GM21576 (cell line): ENCODE measurements around the gene BRME1.
A peak's percentile ranks its signal among the peaks of the same experiment; 100 is the strongest.
"Not testable (repeated sequence)": the region's sequence is repeated elsewhere in the genome, so short reads cannot be mapped to it uniquely, and the experiment has no call there.

ENCODE experiments used
- ATAC-seq: cut with Tn5 transposase; IDR thresholded peaks from one replicate; pipeline ENCODE4 v1.9.1; 2021; ENCODE audit warnings: mild to moderate bottlenecking, moderate library complexity; ENCODE audit not compliant: unreplicated experiment

Gene BRME1

GRCh38 chr19:13868663-13869062, 37.3 kb downstream of the BRME1 start:
- ATAC-seq, result no peak

GRCh38 chr19:13866463-13867046, 39.4 kb downstream of the BRME1 start:
- no peak for ATAC-seq

DNA sequence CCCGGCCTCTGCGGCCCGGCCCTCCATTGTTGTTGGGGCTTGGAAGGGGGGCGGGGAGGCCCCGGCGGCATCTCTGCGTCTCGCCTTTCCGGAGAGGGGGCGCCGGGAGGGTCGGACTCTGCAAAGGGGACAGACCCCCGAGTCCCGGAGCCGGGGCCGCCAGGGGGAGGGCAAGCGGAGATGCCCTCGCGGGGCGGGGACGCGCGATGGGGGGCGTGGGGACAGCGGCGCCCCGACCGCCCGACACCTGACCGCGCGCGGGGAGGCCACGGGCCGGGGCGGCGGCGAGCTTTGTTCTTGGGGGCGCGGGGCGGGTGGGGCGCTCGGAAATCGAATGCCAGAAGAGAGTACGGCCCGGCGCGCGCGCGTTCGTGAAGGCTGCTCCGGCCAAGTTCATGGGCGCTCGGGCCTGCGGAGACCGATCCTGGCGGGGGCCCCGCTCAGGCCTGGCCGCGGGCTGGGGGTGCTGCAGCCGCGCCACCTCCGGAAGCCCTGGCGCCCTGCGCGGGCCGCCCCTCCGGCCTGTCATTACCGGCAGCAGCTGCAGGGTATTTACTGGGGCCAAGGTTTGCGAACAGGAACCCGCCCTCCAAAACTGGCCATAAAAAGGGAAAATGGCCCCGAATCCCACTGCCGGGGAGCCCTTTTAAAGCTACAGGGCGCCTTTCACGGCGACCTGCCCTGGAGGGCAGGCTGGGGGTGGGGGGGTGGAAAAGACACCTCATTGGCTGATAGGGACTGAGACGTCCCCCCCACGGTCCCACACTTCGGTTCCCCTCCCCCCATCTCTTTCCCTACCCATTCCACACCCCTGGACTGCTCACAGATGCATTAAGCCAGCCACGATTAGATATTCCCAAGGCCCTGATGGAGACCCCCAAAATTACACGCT, 40.1 kb downstream of the BRME1 start:
- no peak for ATAC-seq

DNA sequence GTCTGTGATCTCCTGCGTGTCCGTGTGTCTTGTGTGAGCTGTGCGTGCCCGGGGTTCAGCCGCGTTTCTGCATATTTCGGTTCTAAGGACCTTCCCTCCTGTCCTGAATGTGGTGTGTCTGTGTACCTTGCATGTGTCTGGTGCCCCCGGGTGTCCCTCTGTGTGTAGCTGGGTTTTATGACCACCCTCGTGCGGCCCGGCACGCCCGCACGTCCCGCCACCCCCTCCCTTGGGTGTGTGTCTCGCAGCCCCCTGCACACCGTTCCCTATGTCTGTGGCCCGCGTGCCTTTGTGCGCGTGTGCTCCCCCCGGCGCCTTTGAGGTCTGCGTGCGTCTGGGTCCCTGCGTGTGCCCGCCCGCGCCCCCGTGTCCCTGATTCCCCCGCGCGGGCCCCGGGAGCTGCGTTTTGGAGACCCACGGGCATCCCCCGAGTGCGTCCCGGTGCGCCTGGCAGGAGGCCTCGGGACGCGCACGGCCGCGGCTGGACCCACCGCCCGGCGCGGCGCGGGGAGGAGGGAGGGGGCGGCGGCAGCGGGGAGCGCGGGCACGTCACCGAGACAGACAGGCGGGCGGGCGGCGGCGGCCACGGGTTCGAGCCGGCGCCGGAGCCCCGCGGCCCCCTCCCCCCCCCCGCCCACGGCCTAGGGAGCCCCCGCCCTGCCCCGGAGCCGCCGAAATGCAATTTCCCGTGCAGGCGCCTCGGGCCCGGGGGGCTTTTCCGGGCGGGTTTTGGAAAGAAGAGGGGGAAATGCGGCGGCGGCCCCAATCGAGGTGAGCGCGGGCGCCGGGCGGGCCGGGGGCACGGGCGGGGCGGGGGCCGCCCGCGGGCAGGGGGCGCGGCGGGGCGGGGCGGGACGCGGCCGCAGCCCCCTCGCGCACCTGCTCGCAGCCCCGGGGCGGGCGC, 41.0 kb downstream of the BRME1 start:
- ATAC-seq, result no peak

DNA sequence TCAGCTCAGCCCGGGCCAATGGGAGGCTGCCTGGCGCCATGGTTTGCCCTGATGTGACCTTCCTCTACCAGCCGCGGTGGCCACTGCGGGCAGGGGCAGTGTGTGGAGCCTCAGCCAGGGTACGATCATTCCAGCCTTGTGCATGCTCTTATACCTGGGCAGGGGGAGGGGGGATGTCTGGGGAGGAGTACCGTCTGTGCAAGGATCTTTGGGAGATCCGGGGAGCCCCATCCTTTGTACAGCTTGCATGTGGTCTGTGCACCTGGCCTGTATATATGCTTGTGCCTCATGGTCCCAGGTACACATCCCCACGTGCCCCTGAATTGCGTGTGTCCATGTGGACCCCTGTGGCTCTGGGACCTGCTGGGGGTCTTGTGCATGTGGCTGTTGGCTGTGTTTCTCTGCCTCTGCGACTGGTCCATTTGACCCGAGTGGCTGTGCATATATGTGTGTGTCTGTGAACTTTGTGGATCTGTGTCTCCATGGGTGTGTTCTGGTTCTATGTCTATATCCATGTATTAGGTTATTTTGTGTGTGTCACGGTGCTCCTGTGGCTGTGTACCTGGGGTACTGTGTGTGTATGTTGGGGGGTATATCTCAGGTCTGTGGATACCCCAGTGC, 41.8 kb downstream of the BRME1 start:
- ATAC-seq, result no peak

DNA sequence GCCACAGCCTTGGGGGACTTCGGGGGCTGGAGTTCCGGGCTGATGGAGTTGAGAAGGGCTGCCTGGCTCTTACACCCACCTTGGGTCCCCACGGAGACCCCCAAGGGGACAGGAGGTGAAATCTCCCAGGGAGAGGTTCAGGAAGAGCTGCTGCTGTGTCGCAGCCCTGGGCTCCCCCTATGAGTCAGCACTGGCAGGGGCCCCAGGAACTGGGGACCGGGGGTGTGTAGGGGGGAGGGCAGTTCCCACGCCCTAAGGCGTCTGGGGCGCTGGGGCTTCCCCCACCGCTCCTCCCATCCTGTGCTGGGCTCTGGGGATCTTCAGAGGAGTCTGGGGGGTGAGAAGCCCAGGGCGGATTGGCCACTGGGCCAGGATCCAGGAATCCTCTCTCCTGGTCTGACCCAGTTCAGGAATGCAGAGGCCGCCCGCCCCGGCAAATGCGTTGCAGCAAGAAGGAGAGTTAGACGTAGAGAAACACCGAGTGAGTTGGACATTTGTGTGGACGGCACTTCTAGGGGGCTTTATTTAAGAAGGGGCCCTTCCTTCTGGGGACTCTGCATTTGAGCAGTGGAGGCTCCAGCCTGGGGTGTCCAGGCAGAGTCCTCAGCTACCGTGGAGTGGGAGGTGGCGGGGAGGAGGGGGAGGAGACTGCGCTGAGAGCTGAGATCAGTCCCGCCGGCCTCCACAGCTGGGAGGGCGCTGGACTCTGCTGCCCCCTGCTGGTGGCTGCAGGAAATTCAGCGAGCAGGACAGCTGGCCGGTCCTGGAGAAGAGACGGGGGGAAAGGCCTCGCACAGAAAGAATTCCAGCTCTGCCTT, 44.0 kb downstream of the BRME1 start:
- peak; percentile 62 for ATAC-seq

DNA sequence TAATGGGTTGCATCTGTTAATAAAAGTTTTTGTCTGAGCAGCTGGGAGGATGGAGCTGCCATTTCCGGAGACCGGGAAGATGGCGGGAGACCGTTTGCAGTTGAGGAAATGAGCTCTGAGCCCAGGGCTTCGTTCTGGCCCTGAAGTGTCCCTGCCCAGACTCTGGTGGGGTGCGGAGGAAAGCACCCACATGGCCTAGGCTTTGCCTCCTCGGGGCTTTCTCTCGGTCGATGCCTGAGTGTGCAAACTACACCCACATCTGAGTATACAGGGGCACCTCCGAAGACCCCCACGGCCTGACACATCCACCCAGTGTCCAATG, 44.6 kb downstream of the BRME1 start:
- peak; percentile 18 for ATAC-seq

- ATAC-seq, result no peak
Observed at GRCh38 chr19:13860679-13861391, 45.1 kb downstream of the BRME1 start.

DNA sequence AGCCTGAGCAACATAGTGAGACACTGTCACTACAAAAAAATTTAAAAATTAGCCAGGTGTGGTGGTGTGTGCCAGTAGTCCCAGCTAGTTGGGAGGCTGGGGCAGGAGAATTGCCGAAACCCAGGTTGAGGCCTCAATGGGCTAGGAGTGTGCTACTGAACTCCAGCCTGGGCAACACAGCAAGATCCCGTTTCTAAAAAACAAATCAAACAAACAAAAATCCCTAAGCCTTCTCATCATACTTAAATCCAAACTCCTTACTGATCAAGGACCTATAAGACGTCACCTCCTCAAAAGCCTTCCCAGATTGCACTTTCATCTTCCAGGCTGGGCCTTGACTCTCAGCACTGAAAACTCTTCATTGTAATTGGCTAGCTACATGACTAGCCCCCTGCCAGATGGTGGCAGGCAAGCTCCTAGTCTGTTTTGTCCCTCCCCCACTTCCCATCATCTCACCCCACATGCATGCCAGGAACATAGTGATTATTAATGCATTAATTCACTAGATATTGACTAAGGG, 46.5 kb downstream of the BRME1 start:
- ATAC-seq, result no peak

- no peak for ATAC-seq
Observed at GRCh38 chr19:13856497-13856896, 49.4 kb downstream of the BRME1 start.

- ATAC-seq, result not testable (repeated sequence)
Observed at GRCh38 chr19:13852171-13852707, 53.7 kb downstream of the BRME1 start.

GRCh38 chr19:13851734-13852114, 54.2 kb downstream of the BRME1 start:
- ATAC-seq, result not testable (repeated sequence)

DNA sequence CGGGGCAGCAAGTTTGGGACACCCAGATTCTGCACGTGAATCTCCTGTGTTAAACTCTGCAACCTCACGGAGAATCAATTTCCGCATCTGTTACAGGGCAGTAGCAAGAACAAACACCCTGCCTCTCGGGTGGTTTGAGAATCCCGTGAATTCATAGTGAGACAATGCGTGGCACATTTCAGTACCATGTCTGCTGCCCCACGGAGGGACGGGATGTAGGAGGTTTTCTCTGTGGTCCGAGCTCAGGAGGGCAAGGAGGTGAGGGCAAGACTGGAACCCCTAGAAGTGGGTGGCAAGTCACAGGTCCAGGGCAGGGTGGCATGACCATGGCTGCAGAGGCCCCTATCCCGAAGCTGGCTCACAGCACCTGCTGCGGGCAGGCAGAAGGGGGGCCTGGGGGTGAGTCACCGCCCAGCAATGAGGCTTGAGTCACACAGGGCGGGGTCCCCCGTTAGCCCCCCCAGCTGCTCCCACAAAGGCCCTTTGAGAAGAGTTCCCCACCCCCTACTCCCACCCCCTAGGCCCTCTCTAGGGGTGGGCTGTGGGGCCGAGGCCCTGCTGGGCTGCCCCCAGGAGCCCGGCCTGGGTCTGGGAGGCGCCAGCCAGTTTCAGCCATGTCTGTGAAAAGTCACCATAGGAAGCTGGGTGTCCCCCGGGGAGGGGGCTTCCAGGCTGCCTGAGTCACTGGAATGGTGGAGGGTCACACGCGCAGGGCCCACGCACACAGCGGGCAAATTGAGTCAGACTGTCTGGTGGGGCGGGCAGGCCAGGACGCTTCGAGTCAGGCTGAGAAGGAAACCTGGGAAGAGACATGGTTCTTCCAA, 54.8 kb downstream of the BRME1 start:
- ATAC-seq, result no peak

DNA sequence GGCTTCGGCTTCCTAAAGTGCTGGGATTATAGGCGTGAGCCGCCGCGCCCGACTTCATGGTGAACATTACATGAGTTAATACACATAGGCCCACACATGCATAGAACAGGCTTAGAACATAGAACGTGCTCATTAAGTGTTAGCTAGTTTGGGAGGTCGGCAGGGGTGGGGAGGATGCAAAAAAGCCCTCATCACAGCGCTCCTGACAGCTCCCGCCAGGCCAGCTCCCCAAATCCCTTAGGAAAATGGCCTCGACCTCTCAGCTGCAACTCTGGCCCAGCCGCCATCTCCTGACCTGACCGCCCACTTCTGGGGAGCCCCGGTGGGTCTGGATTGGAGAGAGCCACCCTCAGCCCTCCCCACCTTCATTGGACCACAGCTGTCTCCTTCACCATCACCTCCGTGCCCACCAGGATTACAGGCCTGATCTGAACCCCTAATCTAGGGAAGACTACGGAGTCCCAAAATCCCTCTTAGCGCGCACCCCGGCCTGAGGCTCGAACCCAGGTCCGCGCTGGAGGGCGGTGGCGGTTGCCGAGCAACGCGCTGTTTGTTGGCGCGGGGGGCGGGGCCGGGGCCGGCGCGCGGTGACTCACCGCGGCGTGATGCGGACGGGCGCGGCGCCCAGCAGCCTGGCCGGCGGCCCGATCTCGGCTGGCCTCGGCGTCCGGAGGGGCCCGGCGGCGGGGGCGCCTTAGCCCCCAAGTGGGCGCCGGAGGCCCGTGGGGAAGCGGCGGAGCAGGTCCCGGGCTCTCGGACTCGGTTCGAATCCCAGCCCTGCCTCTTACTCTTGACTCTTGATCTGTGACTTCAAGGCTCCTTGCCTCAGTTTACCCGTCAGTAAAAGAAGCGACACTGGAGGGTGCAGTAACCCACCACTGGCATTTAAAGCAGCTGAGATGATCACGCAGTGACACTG, 55.7 kb downstream of the BRME1 start:
- no peak for ATAC-seq

DNA sequence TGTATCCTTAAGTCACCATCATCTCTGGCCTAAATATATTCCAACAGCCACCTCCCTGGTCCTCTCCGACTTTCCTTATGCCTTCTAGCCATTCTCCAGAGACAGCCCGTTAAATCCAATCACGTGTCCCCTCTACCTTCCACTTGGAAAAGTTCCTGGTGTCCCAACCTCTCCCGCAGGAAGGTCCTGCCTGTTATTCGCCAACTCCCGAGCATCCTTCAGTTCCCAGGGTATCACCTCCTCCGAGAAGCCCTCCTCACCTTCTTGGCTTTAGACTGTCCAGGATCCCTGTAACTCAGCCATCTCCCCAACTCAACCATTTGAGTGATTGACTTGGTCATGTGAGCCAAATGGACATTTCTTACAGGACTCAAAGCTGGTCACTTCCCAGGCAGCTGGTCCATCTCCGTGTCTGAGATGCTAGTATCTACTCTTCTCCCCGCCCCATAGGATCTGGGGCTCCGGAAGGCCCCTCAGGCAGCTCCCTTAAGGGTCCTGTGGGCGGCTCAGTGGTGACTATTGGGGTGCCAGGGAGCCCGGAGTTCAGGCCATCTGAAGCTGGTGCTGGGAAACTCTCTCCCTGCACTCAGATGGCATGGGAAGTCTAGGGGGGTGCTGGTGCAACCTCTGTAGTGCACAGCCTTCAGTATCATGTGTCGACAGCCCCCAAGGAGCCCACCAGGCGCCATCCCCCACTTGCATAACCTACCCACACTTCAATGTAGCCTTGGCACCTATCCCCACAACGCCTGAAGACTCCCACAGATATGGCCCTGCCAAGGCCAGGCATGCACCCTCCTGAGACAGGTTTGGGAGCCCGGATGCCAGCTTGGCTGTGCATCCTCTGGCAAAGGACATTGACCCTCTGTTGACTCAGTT, 56.9 kb downstream of the BRME1 start:
- no peak for ATAC-seq

DNA sequence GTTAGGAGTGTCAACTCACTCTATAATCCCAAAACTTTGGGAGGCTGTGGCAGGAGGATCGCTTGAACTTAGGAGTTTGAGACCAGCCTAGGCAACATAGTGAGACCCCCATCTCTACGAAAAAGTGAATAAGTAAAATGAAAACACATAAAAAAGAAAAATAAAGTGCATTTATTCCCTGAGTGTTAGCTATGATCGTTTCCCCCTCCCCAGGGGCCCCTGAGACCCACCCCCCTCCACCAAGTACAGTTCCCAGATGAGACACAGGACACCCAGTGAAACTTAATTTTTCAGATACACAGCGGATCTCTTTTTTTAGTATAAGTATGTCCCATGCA, 57.6 kb downstream of the BRME1 start:
- no peak for ATAC-seq
